Nephron progenitor cell (in vitro differentiated cells): Measurements from ENCODE around the gene APMAP.

ENCODE experiments used
- DNase-seq: peaks from one replicate; pipeline ENCODE4 v3.0.0; 2021
- H3K27ac Mint-ChIP-seq: 2 replicates; pipeline ENCODE4 v1.8.0; 2021; ENCODE audit warnings: mild to moderate bottlenecking, moderate library complexity, mixed read lengths
- H3K27me3 Mint-ChIP-seq: 2 replicates; pipeline ENCODE4 v1.8.0; 2021; ENCODE audit warnings: mild to moderate bottlenecking, low read depth, mixed read lengths; ENCODE audit not compliant: poor library complexity
- H3K36me3 Mint-ChIP-seq: 2 replicates; pipeline ENCODE4 v1.8.0; 2021; ENCODE audit warnings: low read depth, mixed read lengths
- H3K4me1 Mint-ChIP-seq: 2 replicates; pipeline ENCODE4 v1.8.0; 2021; ENCODE audit warnings: mixed read lengths
- H3K4me3 Mint-ChIP-seq: 2 replicates; pipeline ENCODE4 v1.8.0; 2021; ENCODE audit warnings: mild to moderate bottlenecking, moderate library complexity, mixed read lengths
- H3K9me3 Mint-ChIP-seq: 2 replicates; pipeline ENCODE4 v1.8.0; 2021; ENCODE audit warnings: mild to moderate bottlenecking, moderate library complexity, mixed read lengths
- CTCF ChIP-seq: fragments of 200-600 bp; sonication (generic); IDR thresholded peaks from 2 replicates; pipeline ENCODE4 v1.5.0; 2021; ENCODE audit warnings: antibody characterized with exemption

The APMAP gene

DNA sequence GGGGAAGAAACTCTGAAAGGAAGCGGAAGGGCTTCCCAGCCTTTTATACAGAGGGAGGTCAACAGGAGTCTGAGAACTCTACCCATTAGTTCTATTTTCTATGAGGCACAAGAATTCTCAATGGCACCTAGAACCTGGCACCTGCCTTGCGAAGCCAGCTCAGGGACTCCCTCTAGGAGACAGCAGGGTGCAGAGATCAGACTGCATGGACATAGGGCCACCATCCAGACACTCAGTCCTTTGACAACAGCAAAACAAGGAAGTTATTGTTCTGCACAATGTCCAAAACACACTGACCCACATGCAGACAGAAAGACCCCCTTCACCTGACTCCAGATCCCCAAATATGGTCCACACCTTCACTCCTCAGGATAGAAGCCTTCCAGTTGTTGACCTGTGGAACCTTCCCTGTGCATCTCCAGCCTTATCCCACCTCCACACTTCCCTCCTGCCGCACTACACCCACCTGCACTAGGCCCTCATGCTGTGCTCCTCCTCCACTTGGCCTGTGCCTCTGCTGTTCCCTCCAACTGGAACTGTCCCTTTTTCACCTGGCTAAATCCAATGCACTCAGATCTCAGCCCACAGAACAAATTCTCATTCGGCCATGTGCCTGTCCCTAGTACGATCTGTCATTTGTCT, 37.6 kb upstream of the APMAP start:
- no peak for TF ChIP-seq CTCF
- DNase-seq: no peak
- no peak overlapping the region for H3K27ac Mint-ChIP-seq
- no peaks in the 10 kb centered on the region for H3K36me3 Mint-ChIP-seq
- H3K27me3 Mint-ChIP-seq: peaks cover 41% of the 10 kb centered on the region
- H3K9me3 Mint-ChIP-seq: no peaks in the 10 kb centered on the region
- no peak overlapping the region for H3K4me3 Mint-ChIP-seq
- H3K4me1 Mint-ChIP-seq: peaks cover 5% of the 10 kb centered on the region

- no peak for TF ChIP-seq CTCF
- H3K27me3 Mint-ChIP-seq: peaks cover 32% of the 10 kb centered on the region
- H3K9me3 Mint-ChIP-seq: no peaks in the 10 kb centered on the region
- H3K27ac Mint-ChIP-seq: no peak overlapping the region
- H3K4me1 Mint-ChIP-seq: no peaks in the 10 kb centered on the region
- H3K36me3 Mint-ChIP-seq: no peaks in the 10 kb centered on the region
- DNase-seq: no peak
- no peak overlapping the region for H3K4me3 Mint-ChIP-seq
These were observed 33.5 kb upstream of the APMAP start for GRCh38 chr20:25025986-25026605.

GRCh38 chr20:25025091-25025861, 32.7 kb upstream of the APMAP start:
- TF ChIP-seq CTCF: no peak
- Mint-ChIP-seq H3K9me3 (no peaks in the 10 kb centered on the region), H3K27me3 (peaks cover 30% of the 10 kb centered on the region), H3K27ac (no peak overlapping the region), H3K36me3 (no peaks in the 10 kb centered on the region), H3K4me3 (no peak overlapping the region), H3K4me1 (no peaks in the 10 kb centered on the region)
- DNase-seq: no peak

GRCh38 chr20:25024171-25024570, 31.6 kb upstream of the APMAP start:
- Mint-ChIP-seq H3K4me1 (no peaks in the 10 kb centered on the region), H3K27ac (no peak overlapping the region), H3K27me3 (peaks cover 28% of the 10 kb centered on the region), H3K36me3 (no peaks in the 10 kb centered on the region), H3K4me3 (no peak overlapping the region), H3K9me3 (no peaks in the 10 kb centered on the region)
- no peak for TF ChIP-seq CTCF
- DNase-seq: no peak

- no peak for TF ChIP-seq CTCF
- DNase-seq: no peak
- no peaks in the 10 kb centered on the region for H3K9me3 Mint-ChIP-seq
- H3K4me3 Mint-ChIP-seq: no peak overlapping the region
- H3K4me1 Mint-ChIP-seq: no peaks in the 10 kb centered on the region
- H3K27me3 Mint-ChIP-seq: peaks cover 23% of the 10 kb centered on the region
- no peaks in the 10 kb centered on the region for H3K36me3 Mint-ChIP-seq
- no peak overlapping the region for H3K27ac Mint-ChIP-seq
These were observed 30.8 kb upstream of the APMAP start for GRCh38 chr20:25023356-25023755.
